ENCODE measurements around the gene SRD5A2.

SRD5A2 gene

GRCh38 chr2:31580321-31581117, at the start of gene SRD5A2:
Gene SRD5A2 (minus strand): TSS chr2:31580938. CDS start chr2:31580900, 38 bp downstream.
- DNase-seq (ENCODE audit: low read depth in 2 of 2): no peak

- no peak for DNase-seq (ENCODE audit: low read depth in 2 of 2)
Measured at GRCh38 chr2:31606509-31606908, 25.8 kb upstream of the SRD5A2 start.

GRCh38 chr2:31598694-31599093, 18.0 kb upstream of the SRD5A2 start:
- DNase-seq (ENCODE audit: low read depth in 2 of 2): no peak

GRCh38 chr2:31586230-31586629, 5.5 kb upstream of the SRD5A2 start:
- DNase-seq (ENCODE audit: low read depth in 2 of 2): no peak

GRCh38 chr2:31581124-31581795, 522 bp upstream of the SRD5A2 start:
- DNase-seq (ENCODE audit: low read depth in 2 of 2): no peak

DNA sequence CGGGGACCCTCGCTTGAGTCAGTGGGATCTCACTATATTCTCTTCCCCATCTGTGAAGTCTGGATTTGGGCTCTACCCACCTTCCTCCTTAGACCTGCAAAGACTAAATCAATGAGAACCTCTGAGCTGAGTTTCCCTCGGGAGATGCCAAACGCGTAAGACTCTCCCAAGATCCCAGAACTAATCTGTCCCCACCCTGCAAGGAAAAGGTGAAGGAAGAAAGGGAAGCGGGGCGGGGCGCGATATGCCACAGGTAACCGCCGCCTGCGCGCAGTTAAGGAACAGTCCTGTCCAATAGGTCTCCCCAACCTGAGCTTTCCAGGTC, 780 bp downstream of the SRD5A2 start:
- DNase-seq (ENCODE audit: low read depth in 2 of 2): no peak

GRCh38 chr2:31578316-31578715, 2.4 kb downstream of the SRD5A2 start:
- no peak for DNase-seq (ENCODE audit: low read depth in 2 of 2)

GRCh38 chr2:31577143-31577542, 3.6 kb downstream of the SRD5A2 start:
- no peak for DNase-seq (ENCODE audit: low read depth in 2 of 2)

DNA sequence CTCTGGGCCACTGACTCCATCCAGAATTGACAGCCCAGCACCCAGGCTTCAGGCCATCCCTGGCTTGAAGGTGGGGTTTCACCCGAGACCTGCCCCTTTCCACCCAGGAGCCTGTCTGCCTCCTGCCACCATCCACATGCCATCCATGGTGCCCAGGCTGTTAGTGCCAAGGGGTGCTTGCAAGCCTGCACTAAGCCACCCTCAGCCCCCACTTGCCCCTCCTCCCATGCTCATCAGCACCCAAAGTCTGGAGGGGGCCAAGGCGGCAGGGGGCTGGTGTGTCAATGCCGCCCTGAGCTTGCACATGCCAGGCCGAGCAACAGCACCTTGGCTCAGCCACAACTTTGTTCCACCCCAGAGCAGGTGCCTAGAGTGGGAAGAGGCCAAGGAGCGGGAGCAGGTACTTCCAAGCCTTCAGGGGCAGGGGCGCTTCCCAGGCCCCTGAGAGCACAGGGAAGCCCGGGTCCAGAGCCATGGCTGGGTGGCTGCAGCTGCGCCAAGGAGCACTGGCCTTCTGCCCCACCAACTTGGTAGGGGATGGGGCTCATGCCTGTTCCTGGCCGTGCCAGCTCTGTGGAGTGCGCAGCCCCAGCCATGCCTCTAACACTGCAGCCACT, 12.0 kb downstream of the SRD5A2 start:
- DNase-seq (ENCODE audit: low read depth in 2 of 2): no peak

- DNase-seq (ENCODE audit: low read depth in 2 of 2): no peak
Measured at GRCh38 chr2:31567679-31568078, 13.1 kb downstream of the SRD5A2 start.

DNA sequence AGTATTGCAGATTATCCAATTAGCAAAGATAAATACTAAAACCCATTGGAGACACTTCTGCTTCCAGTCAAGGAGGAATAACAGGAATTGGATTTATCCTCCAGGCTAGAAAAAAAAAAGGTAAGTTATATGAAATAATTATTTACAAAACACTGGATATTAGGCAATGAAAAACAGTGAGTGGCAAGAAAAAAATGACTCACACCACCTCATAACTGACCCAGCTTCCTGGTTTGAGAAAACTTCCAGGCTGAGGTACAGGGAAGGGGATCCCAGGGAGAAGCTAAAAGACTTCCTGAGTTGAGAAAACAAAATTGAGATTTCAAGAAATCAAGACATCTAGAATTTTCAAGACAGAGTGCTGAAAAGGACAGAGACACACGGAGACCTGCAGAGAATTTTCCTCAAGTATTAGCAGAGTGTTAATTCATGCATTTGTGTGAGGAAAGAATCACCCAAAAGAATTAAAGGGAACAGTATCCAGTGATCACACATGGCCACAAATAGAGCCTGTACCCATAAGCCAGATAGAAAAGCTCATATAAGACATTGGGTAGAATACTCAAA, 17.4 kb downstream of the SRD5A2 start:
- no peak for DNase-seq (ENCODE audit: low read depth in 2 of 2)

DNA sequence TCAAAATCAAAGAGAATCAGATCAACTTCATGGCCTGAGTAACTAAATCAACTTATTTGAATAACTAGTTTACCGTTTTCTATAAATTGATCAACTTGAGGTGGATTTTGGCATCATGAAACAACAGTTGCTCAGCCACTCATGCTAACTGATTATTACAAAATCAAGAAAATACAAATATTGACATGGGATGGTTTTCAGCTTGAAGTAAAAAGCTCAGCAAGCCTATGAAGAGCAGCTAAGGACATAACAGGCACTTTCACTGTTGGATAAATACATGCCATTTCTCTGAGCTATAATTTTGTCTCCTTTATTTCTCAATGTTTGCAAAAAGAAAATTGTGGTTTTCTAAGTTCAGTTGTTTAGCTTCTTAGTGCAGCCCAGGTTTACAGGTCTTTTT, 18.9 kb downstream of the SRD5A2 start:
- DNase-seq (ENCODE audit: low read depth in 2 of 2): no peak

DNA sequence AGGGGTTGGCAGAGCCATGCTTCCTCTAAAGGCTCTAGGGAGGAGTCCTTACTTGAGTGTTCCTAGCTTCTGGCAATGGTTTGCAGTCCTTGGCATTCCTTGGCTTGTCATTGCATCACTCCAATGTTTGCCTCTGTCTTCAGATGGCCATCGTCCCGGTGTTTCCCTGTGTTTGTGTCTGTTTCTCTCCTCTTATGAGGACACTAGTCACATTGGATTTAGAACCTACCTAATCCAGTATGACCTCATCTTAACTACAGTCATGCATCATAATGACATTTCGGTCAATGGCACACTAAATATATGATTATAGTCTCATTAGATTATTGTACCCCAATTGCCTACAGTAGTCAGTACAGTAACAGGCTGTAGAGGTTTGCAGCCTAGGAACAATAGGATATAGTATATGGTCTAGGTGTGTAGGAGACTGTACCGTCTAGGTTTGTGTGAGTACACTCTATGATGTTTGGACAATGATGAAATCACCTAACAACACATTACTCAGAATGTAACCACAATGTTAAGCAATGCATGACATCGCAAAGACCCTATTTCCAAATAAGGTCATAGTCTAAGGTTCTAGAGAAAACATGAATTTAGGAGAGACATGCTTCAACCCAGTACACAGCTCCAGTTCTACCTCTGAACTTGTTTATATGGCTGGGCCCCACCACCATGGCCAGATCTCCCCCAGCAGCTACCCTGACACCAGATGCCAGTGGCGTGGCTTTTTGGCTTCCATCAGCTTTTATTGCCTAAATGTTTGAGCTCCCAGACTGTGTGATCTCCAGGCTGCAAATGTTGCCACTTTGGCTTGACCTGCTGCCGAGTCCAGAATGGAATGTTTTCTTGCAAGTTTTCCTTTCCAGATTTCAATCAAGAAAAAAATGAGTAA, 22.1 kb downstream of the SRD5A2 start:
- DNase-seq (ENCODE audit: low read depth in 2 of 2): no peak

- DNase-seq (ENCODE audit: low read depth in 2 of 2): no peak
Measured at GRCh38 chr2:31556940-31557339, 23.8 kb downstream of the SRD5A2 start.

- no peak for DNase-seq (ENCODE audit: low read depth in 2 of 2)
Measured at GRCh38 chr2:31555967-31556706, 24.6 kb downstream of the SRD5A2 start.

DNA sequence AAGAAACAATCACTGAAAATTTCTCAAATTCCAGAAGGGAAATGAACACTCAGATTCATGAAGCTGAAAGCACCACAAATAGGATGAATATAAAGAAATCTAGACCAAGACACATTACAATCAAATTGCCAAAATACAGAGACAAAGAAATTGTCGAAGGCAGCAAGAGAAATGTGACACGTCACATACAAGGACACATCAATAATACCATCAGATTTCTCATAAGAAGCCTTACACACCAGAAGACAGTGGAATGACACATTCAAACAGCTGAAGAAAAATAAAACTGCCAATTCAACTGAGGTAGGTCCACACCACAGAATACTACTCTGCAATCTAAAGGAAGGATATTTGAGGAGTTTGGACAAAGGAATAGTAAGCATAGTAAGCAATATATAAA, 27.4 kb downstream of the SRD5A2 start:
- no peak for DNase-seq (ENCODE audit: low read depth in 2 of 2)

GRCh38 chr2:31547485-31547884, 33.3 kb downstream of the SRD5A2 start:
- no peak for DNase-seq (ENCODE audit: low read depth in 2 of 2)

DNA sequence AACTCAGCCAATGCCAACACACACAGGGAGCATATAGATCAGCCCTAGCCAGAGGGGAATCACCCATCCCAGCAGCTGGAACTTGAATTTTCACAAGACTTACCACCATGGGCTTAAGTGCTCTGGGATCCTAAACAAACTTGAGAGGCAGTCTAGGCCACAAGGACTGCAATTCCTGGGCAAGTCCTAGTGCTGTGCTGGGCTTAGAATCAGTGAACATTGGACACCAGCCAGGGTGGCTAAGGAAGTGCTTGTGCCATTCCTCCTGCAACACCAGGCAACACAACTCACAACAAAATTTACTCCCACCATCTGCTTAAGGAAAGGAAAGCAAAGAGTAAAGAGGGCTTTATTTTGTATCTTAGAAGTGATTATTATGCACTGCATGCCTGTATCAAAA, 38.9 kb downstream of the SRD5A2 start:
- DNase-seq (ENCODE audit: low read depth in 2 of 2): no peak

- no peak for DNase-seq (ENCODE audit: low read depth in 2 of 2)
Measured at GRCh38 chr2:31539505-31539904, 41.2 kb downstream of the SRD5A2 start.

DNA sequence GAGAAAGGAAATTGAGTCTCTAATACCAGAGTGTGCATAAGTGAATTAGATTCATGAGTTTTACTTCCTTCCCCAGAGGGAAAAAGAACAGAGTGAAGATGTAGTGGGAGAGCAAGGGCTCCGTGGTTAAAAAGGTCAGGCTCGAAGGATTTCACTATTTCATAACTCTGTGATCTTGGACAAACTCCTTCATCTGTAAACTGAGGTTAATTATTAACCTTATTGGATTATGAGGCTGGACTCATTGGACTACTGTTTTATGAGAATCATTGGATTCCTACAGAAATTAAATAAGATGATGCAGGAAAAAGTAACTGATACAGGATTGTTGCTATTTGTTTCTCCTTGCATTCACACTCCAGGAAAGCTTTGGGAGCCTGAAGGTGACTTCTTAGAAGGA, 45.0 kb downstream of the SRD5A2 start:
- no peak for DNase-seq (ENCODE audit: low read depth in 2 of 2)

DNA sequence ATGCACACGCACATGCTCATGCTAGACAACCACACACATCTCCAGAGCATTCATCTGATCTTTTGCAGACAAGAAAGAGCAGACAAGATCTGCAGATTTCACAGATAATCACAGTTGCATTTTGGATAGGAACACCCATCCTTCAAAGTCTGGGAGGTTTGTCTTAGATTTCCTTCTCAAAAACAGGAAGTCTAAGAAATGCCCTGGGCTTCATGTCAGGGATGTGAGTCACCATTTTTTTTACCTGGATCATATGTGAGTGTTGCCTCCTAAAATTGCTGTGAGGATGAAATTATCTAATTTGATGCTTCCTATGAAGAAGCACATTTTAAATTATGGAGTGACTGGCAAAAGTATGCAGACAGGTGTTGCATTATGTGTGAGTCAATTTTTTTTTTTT, 46.1 kb downstream of the SRD5A2 start:
- DNase-seq (ENCODE audit: low read depth in 2 of 2): no peak
